SJCRH30 (cell line): ENCODE results near the gene HSPG2. TPM values are rescaled to one million over a fixed set of nuclear protein-coding genes. Genes with fewer than 3 reads are reported as not detected.

Source experiments
- DNase-seq, 2 experiments: peaks; one replicate each; pipeline ENCODE4 v3.0.0-alpha.2; 2015 to 2020
- H3K27ac ChIP-seq: fragments of 250-450 bp; sonication (Bioruptor Pico); 2 replicates; pipeline ENCODE4 v1.5.1; 2020; ENCODE audit warnings: mild to moderate bottlenecking, moderate library complexity
- H3K27me3 ChIP-seq: fragments of 250-450 bp; sonication (Bioruptor Pico); 2 replicates; pipeline ENCODE4 v1.5.1; 2020; ENCODE audit warnings: mild to moderate bottlenecking, moderate library complexity
- H3K36me3 ChIP-seq: fragments of 250-450 bp; sonication (Bioruptor Pico); 2 replicates; pipeline ENCODE4 v1.5.1; 2020; ENCODE audit warnings: mild to moderate bottlenecking, moderate library complexity
- H3K4me1 ChIP-seq: fragments of 250-450 bp; sonication (Bioruptor Pico); 2 replicates; pipeline ENCODE4 v1.5.1; 2020; ENCODE audit warnings: mild to moderate bottlenecking, moderate library complexity
- H3K4me3 ChIP-seq: fragments of 250-450 bp; sonication (Bioruptor Pico); 2 replicates; pipeline ENCODE4 v1.5.1; 2020; ENCODE audit warnings: mild to moderate bottlenecking, moderate library complexity
- H3K9me3 ChIP-seq: fragments of 250-450 bp; sonication (Bioruptor Pico); replicated peaks from 2 replicates; pipeline ENCODE4 v1.5.1; 2020; ENCODE audit warnings: mild to moderate bottlenecking, moderate library complexity
- total RNA-seq: library from RNA; depleted of rRNA; stranded (reverse); fragments of >200 nt; shearing (Covaris generic); gene quantifications from 2 replicates; pipeline ENCODE4 v1.2.3, GENCODE V29; 2014

Gene HSPG2
- total RNA-seq, 1 experiment from 2014 or later = 84.0 TPM

GRCh38 chr1:21870611-21871010 is 66.5 kb downstream of the HSPG2 start:
- no peak for DNase-seq
- no peaks in the 10 kb centered on the region for H3K9me3 ChIP-seq
- peaks cover 79% of the 10 kb centered on the region for H3K36me3 ChIP-seq
- no peaks in the 10 kb centered on the region for H3K27me3 ChIP-seq
- no peak overlapping the region for H3K27ac ChIP-seq
- H3K4me1 ChIP-seq = peaks cover 43% of the 10 kb centered on the region
- H3K4me3 ChIP-seq = no peak overlapping the region

- Histone ChIP-seq H3K4me3 (no peak overlapping the region), H3K4me1 (peaks cover 43% of the 10 kb centered on the region), H3K9me3 (no peaks in the 10 kb centered on the region), H3K36me3 (peaks cover 79% of the 10 kb centered on the region), H3K27ac (peak overlapping the region; percentile 36), H3K27me3 (no peaks in the 10 kb centered on the region)
- DNase-seq = peak; percentile 88 to 92
These were observed 67.4 kb downstream of the HSPG2 start for GRCh38 chr1:21869620-21870121.

- DNase-seq = no peak
- Histone ChIP-seq H3K36me3 (peaks cover 79% of the 10 kb centered on the region), H3K4me1 (peaks cover 43% of the 10 kb centered on the region), H3K27ac (peak overlapping the region; percentile 36), H3K9me3 (no peaks in the 10 kb centered on the region), H3K4me3 (no peak overlapping the region), H3K27me3 (no peaks in the 10 kb centered on the region)
These were observed 68.1 kb downstream of the HSPG2 start for GRCh38 chr1:21868941-21869454.

- DNase-seq = no peak
- Histone ChIP-seq H3K9me3 (no peaks in the 10 kb centered on the region), H3K36me3 (peaks cover 77% of the 10 kb centered on the region)
These were observed 68.6 kb downstream of the HSPG2 start for GRCh38 chr1:21868482-21868881.

GRCh38 chr1:21867451-21867996 is 69.6 kb downstream of the HSPG2 start:
- DNase-seq = no peak
- no peaks in the 10 kb centered on the region for H3K27me3 ChIP-seq
- H3K9me3 ChIP-seq = no peaks in the 10 kb centered on the region
- H3K4me1 ChIP-seq = peaks cover 43% of the 10 kb centered on the region
- peaks cover 74% of the 10 kb centered on the region for H3K36me3 ChIP-seq
- no peak overlapping the region for H3K4me3 ChIP-seq
- H3K27ac ChIP-seq = no peak overlapping the region

More at GRCh38 chr1:21868482-21868881, 68.6 kb downstream of the HSPG2 start:
- Histone ChIP-seq H3K4me1 (peaks cover 43% of the 10 kb centered on the region), H3K27ac (no peak overlapping the region), H3K4me3 (no peak overlapping the region), H3K27me3 (no peaks in the 10 kb centered on the region)

DNA sequence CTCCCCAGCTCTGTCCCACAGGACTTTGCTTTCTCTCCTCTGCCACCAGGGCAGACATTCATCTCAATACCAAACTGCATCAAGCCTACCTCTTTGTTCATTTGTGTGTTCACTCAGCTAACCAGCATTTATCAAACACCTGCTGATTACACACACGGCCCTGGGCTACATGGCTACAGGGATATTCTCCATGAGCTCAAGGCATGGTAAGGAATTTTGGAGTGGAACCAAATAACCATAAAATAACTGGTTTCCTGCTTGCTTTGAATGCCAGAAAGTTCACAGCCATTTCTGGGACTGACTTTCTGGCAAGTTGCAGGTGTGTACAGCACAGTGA is 70.4 kb downstream of the HSPG2 start:
- Histone ChIP-seq H3K4me3 (no peak overlapping the region), H3K36me3 (peaks cover 72% of the 10 kb centered on the region), H3K27me3 (no peaks in the 10 kb centered on the region), H3K9me3 (no peaks in the 10 kb centered on the region), H3K27ac (peak overlapping the region; percentile 43), H3K4me1 (peaks cover 41% of the 10 kb centered on the region)
- peak in 1 of 2 experiments; percentile 62 for DNase-seq

DNA sequence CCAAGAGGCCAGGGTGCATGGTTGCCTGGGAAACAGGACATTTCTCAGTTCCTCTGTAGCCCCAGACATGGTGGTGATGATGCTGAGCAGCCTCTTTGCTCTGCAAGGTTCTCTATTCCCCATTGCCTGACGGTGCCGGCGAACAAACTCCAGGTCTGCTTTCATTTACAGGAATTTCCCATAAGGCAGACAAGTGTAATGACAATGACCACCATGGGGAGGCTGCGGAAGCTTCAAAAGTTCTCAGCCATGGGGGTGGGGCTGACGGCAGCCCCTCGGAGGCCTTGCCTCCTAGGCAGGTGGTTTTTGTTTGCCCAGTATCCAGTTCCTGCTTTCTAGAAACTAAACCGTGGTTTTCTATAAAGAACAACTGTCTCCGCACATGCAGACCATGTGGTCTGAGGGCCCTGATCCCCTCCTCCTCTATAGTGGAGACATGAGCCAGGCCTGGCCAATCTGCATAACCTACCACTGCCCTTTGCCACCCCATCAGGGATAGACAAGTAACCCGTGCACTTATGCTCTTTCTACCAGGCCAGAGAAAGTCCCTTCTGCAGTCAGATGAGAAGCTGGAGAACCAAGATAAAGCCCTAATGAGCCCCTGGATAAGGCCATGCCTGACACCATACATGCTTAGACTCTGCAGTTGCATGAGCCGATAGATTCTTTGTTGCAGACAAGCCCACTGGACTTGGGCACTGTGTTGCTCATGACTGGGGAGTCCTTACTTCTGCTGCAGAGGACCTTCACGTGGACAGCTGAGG is 71.0 kb downstream of the HSPG2 start:
- H3K36me3 ChIP-seq = peaks cover 74% of the 10 kb centered on the region

GRCh38 chr1:21865609-21865942 is 71.5 kb downstream of the HSPG2 start:
- peaks cover 76% of the 10 kb centered on the region for H3K36me3 ChIP-seq
- H3K4me1 ChIP-seq = peaks cover 41% of the 10 kb centered on the region
- no peak for DNase-seq
- no peak overlapping the region for H3K27ac ChIP-seq
- H3K9me3 ChIP-seq = no peaks in the 10 kb centered on the region
- no peaks in the 10 kb centered on the region for H3K27me3 ChIP-seq
- H3K4me3 ChIP-seq = no peak overlapping the region

More for the DNA sequence above, 71.0 kb downstream of the HSPG2 start:
- Histone ChIP-seq H3K4me3 (no peak overlapping the region), H3K4me1 (peaks cover 43% of the 10 kb centered on the region), H3K27me3 (no peaks in the 10 kb centered on the region), H3K9me3 (no peaks in the 10 kb centered on the region), H3K27ac (peak overlapping the region; percentile 43)
- DNase-seq = peak; percentile 69 to 77

GRCh38 chr1:21864730-21865129 is 72.4 kb downstream of the HSPG2 start:
- DNase-seq = no peak
- Histone ChIP-seq H3K36me3 (peaks cover 77% of the 10 kb centered on the region), H3K27me3 (no peaks in the 10 kb centered on the region), H3K4me3 (no peak overlapping the region), H3K9me3 (no peaks in the 10 kb centered on the region), H3K27ac (no peak overlapping the region), H3K4me1 (peaks cover 32% of the 10 kb centered on the region)

DNA sequence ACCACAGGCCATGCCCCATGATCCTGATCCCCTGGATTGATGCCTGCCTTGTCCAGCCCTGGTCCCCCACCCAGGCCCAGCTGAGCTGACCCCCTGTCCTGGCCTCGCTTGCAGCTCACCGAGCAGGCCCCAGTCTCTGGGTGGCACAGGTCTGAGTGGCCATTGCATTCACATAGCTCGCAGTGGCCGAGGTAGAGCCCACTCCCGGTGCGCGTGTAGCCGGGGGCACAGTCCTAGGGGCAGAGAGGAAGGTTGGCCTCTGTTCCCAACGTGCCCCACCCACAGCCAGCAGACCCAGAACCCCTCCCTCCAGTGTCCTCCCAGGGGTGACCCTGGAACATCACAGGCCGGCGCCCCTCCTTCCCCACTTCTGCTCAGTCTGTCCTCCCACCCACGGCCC is 73.1 kb downstream of the HSPG2 start:
- Histone ChIP-seq H3K9me3 (no peaks in the 10 kb centered on the region), H3K27me3 (no peaks in the 10 kb centered on the region), H3K4me1 (peaks cover 25% of the 10 kb centered on the region), H3K27ac (no peak overlapping the region), H3K4me3 (no peak overlapping the region), H3K36me3 (peaks cover 80% of the 10 kb centered on the region)
- DNase-seq = no peak

DNA sequence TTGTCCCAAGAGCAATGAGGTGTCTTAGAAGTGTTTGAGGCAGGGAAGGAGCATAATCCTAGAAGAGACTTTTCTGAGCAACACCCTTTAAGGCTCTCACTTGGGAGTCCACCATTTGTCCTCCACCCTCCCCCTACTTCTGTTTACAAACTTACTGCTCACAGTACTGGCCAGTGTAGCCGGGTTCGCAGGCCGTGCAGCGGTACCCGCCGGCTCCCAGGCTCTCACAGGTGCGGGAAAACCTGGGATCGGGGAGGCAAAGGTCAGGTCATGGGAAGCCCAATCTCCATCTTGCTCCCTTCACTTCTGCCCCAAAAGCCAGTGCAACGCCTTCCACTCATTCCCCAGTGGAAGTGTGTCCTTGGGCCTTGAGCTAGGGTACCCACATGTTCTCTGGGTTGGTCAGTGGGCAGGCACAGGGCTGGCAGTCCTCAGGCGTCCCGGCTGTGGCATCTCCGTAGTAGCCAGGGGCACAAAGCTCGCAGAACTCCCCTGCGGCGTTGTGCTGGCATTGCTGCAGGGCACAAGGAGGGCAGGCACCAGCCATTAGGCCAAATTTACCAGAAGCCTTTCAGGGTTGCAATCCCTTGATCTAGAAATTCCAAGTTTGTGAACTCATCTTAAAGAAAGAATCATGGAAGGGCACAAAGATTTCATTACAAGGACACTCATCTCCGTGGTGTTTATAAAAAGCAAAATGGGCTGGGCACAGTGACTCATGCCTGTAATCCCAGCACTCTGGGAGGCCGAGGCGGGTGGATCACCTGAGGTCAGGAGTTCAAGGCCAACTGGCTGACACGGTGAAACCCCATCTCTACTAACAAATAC is 75.3 kb downstream of the HSPG2 start:
- H3K4me3 ChIP-seq = no peak overlapping the region
- DNase-seq = no peak
- H3K27me3 ChIP-seq = no peaks in the 10 kb centered on the region
- no peak overlapping the region for H3K27ac ChIP-seq
- no peaks in the 10 kb centered on the region for H3K9me3 ChIP-seq
- H3K4me1 ChIP-seq = peaks cover 15% of the 10 kb centered on the region
- H3K36me3 ChIP-seq = peaks cover 83% of the 10 kb centered on the region

GRCh38 chr1:21860971-21861370 is 76.1 kb downstream of the HSPG2 start:
- H3K4me1 ChIP-seq = peaks cover 8% of the 10 kb centered on the region; the same call in 1 of the 2 replicates
- H3K4me3 ChIP-seq = no peak overlapping the region
- H3K27ac ChIP-seq = no peak overlapping the region
- no peaks in the 10 kb centered on the region for H3K27me3 ChIP-seq
- no peaks in the 10 kb centered on the region for H3K9me3 ChIP-seq
- DNase-seq = no peak
- peaks cover 84% of the 10 kb centered on the region for H3K36me3 ChIP-seq

GRCh38 chr1:21859669-21860179 is 77.4 kb downstream of the HSPG2 start:
- H3K9me3 ChIP-seq = no peaks in the 10 kb centered on the region
- DNase-seq = no peak
- H3K36me3 ChIP-seq = peaks cover 84% of the 10 kb centered on the region
- peaks cover 8% of the 10 kb centered on the region; the same call in 1 of the 2 replicates for H3K4me1 ChIP-seq
- no peaks in the 10 kb centered on the region for H3K27me3 ChIP-seq
- H3K4me3 ChIP-seq = no peak overlapping the region
- H3K27ac ChIP-seq = no peak overlapping the region

DNA sequence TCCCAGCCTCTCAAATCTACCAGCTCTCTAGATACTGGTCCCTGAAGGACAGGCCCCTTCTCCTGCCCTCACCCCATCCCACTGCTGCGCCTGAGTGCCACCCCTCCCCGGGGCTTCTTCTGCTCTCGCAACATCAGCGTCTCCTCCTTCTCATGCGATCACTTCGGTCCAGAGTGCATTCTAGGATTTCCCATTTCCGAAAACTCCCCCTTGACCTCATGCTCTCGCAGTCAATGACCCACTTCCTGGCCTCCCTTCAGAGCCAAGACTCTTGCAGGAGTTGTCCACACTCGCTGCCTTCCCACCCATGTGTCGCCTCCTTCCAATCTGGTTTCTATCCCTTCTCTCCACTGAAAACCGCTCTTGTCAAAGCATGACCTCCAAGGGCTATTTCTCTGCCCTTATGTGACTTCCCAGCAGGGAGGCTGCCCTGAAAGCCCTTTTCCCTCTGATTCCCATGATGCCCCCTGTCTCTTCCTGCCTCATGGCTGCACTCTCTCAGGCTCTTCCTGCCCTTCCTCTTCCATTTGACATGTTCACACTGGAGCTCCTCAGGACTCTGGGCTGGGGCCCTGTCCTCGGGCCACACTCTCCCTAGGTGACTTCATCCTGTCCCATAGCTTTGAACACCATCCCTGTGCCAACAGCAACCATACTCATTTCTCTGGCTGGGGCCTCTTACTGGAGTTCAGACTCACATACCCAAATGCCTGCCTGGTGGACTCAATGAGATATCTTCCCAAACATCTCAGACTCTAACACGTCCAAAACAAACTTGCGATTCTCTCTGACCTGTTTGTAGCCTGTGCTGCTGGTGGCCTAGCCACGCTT is 79.1 kb downstream of the HSPG2 start:
- DNase-seq = no peak
- no peaks in the 10 kb centered on the region for H3K9me3 ChIP-seq
- H3K27ac ChIP-seq = no peak overlapping the region
- no peak overlapping the region for H3K4me3 ChIP-seq
- H3K36me3 ChIP-seq = peaks cover 86% of the 10 kb centered on the region
- no peaks in the 10 kb centered on the region for H3K27me3 ChIP-seq
- H3K4me1 ChIP-seq = peaks cover 8% of the 10 kb centered on the region; the same call in 1 of the 2 replicates
